Neural progenitor cell (in vitro differentiated cells): Measurements from ENCODE around the gene CST9L. TPM values are rescaled to one million over a fixed set of nuclear protein-coding genes. Genes with fewer than 3 reads are reported as not detected.

Experiments
- DNase-seq: peaks from one replicate; pipeline ENCODE4 v3.0.0-alpha.2; 2016; ENCODE audit warnings: low spot score
- H2AFZ ChIP-seq: fragments of 200-600 bp; sonication (generic); replicated peaks from 2 replicates; pipeline ENCODE4 v1.6.1; 2016; ENCODE audit warnings: antibody characterized with exemption
- H3F3A ChIP-seq: fragments of 200-600 bp; sonication (generic); 2 replicates; pipeline ENCODE4 v1.6.1; 2016; ENCODE audit warnings: antibody characterized with exemption, low read depth
- H3K27ac ChIP-seq: fragments of 200-600 bp; sonication (generic); 2 replicates; pipeline ENCODE4 v1.5.1; 2016; ENCODE audit warnings: mild to moderate bottlenecking
- H3K27me3 ChIP-seq: fragments of 200-600 bp; sonication (generic); 2 replicates; pipeline ENCODE4 v1.6.1; 2016; ENCODE audit warnings: mild to moderate bottlenecking, moderate library complexity
- H3K36me3 ChIP-seq: fragments of 200-600 bp; sonication (generic); 2 replicates; pipeline ENCODE4 v1.5.1; 2016
- H3K4me1 ChIP-seq: fragments of 200-600 bp; sonication (generic); 2 replicates; pipeline ENCODE4 v1.6.1; 2016; ENCODE audit warnings: mixed run types
- H3K4me2 ChIP-seq: fragments of 200-600 bp; sonication (generic); 2 replicates; pipeline ENCODE4 v1.6.1; 2016
- H3K4me3 ChIP-seq: fragments of 200-600 bp; sonication (generic); 2 replicates; pipeline ENCODE4 v1.5.1; 2016
- H3K79me2 ChIP-seq: fragments of 200-600 bp; sonication (generic); 2 replicates; pipeline ENCODE4 v1.6.1; 2016; ENCODE audit warnings: low read depth
- H3K9ac ChIP-seq: fragments of 200-600 bp; sonication (generic); 2 replicates; pipeline ENCODE4 v1.6.1; 2016
- H3K9me3 ChIP-seq: fragments of 200-600 bp; sonication (generic); 2 replicates; pipeline ENCODE4 v1.5.1; 2016; ENCODE audit warnings: low read depth
- H4K20me1 ChIP-seq: fragments of 200-600 bp; sonication (generic); 2 replicates; pipeline ENCODE4 v1.6.1; 2016; ENCODE audit warnings: low read depth
- H3K27ac Mint-ChIP-seq: 3 replicates; pipeline ENCODE4 v1.8.0; 2021; ENCODE audit warnings: mixed read lengths
- H3K27me3 Mint-ChIP-seq: 2 replicates; pipeline ENCODE4 v1.8.0; 2022; ENCODE audit warnings: low read depth, mild to moderate bottlenecking, inconsistent platforms, moderate library complexity, mixed read lengths; ENCODE audit not compliant: insufficient read depth
- H3K36me3 Mint-ChIP-seq: 3 replicates; pipeline ENCODE4 v1.8.0; 2021; ENCODE audit warnings: mixed read lengths
- H3K4me1 Mint-ChIP-seq: 3 replicates; pipeline ENCODE4 v1.8.0; 2021; ENCODE audit warnings: mixed read lengths
- H3K4me3 Mint-ChIP-seq: 3 replicates; pipeline ENCODE4 v1.8.0; 2021; ENCODE audit warnings: mild to moderate bottlenecking, moderate library complexity, mixed read lengths
- H3K9me3 Mint-ChIP-seq: 3 replicates; pipeline ENCODE4 v1.8.0; 2020; ENCODE audit warnings: mixed read lengths
- EZH2 ChIP-seq: fragments of 200-600 bp; sonication (generic); IDR thresholded peaks from 2 replicates; pipeline ENCODE4 v1.6.1; 2017; ENCODE audit warnings: antibody characterized with exemption, mild to moderate bottlenecking, moderate library complexity
- EZH2phosphoT487 ChIP-seq: fragments of 200-600 bp; sonication (generic); IDR thresholded peaks from 2 replicates; pipeline ENCODE4 v1.6.1; 2017; ENCODE audit warnings: antibody characterized with exemption
- total RNA-seq: library from RNA; depleted of rRNA; stranded (reverse); fragments of >200 nt; gene quantifications from 2 replicates; pipeline ENCODE4 v1.2.3, GENCODE V29; 2015; ENCODE audit warnings: low replicate concordance
- TF ChIP-seq, protein P1 (sequence below): fragments of 200-600 bp; sonication (generic); IDR thresholded peaks from 2 replicates; pipeline ENCODE4 v1.5.1; 2017; ENCODE audit warnings: antibody characterized with exemption, mild to moderate bottlenecking

The CST9L gene
- total RNA-seq, 1 donor from 2014 or later: not detected

DNA sequence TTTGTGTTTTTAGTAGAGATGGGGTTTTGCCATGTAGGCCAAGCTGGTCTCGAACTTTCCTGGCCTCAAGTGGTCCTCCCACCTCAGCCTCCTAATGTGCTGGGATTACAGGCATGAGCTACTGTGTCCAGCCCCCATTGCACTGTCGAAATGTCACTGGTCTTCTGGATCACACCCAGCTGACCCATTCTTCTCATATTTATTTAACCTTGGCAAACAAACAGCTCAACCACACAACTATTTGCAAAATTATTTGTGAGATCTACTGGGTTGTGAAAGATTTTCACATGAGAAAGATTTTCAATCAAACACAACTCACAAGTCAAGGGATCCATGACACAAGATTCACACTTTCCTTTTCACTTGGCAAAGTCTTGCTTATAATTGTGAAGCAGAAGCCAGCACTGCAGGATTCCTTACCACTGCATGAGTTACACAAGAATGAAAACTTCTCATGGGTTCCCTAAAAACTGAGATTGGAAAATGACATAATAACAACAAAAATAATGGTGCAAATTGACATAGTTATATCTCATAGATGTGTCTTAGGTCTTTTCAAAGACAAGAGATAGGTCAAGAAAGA, 2.0 kb upstream of the CST9L start:
- no peak overlapping the region for H2AFZ ChIP-seq
- no peak for TF ChIP-seq EZH2phosphoT487
- TF ChIP-seq, protein P1, sequence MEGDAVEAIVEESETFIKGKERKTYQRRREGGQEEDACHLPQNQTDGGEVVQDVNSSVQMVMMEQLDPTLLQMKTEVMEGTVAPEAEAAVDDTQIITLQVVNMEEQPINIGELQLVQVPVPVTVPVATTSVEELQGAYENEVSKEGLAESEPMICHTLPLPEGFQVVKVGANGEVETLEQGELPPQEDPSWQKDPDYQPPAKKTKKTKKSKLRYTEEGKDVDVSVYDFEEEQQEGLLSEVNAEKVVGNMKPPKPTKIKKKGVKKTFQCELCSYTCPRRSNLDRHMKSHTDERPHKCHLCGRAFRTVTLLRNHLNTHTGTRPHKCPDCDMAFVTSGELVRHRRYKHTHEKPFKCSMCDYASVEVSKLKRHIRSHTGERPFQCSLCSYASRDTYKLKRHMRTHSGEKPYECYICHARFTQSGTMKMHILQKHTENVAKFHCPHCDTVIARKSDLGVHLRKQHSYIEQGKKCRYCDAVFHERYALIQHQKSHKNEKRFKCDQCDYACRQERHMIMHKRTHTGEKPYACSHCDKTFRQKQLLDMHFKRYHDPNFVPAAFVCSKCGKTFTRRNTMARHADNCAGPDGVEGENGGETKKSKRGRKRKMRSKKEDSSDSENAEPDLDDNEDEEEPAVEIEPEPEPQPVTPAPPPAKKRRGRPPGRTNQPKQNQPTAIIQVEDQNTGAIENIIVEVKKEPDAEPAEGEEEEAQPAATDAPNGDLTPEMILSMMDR: no peak
- TF ChIP-seq EZH2: no peak
- Mint-ChIP-seq H3K36me3 (no peaks in the 10 kb centered on the region), H3K4me1 (peaks cover 2% of the 10 kb centered on the region), H3K27me3 (peaks cover 3% of the 10 kb centered on the region), H3K9me3 (peaks cover 5% of the 10 kb centered on the region), H3K27ac (no peak overlapping the region), H3K4me3 (no peak overlapping the region)
- no peak overlapping the region for H3K9ac ChIP-seq
- H3K4me2 ChIP-seq: no peak overlapping the region
- H3K9me3 ChIP-seq: peaks cover 5% of the 10 kb centered on the region
- DNase-seq: no peak
- H3K4me1 ChIP-seq: no peaks in the 10 kb centered on the region
- no peaks in the 10 kb centered on the region for H3K79me2 ChIP-seq
- H3K27ac ChIP-seq: no peak overlapping the region
- no peaks in the 10 kb centered on the region for H3K27me3 ChIP-seq
- no peaks in the 10 kb centered on the region for H4K20me1 ChIP-seq
- H3K4me3 ChIP-seq: no peak overlapping the region
- no peaks in the 10 kb centered on the region for H3K36me3 ChIP-seq
- H3F3A ChIP-seq: no peaks in the 10 kb centered on the region

DNA sequence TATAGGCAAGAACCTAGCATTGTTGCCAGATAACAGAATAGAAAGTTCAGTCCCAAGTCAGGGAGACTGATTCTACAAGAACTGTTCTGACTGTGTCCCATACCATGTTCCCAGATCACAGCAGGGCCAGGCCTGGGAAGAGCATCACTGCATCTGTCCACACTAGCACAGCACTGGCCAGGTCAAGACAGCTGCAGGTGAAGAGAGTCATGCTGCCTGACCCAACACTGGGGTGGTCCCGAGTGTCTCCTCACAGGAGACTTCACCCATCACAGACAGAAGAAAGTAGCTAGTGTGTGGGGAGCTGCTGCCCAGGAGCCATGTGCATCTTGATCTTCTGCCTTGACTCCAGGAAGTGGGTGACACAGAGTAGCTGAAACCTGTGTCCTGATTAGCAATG, 1.3 kb upstream of the CST9L start:
- no peaks in the 10 kb centered on the region for H3K4me1 ChIP-seq
- H3K4me3 ChIP-seq: no peak overlapping the region
- H3K4me2 ChIP-seq: no peak overlapping the region
- H4K20me1 ChIP-seq: no peaks in the 10 kb centered on the region
- H3K4me1 Mint-ChIP-seq: peaks cover 2% of the 10 kb centered on the region
- H3K79me2 ChIP-seq: no peaks in the 10 kb centered on the region
- peaks cover 3% of the 10 kb centered on the region for H3K27me3 Mint-ChIP-seq
- no peaks in the 10 kb centered on the region for H3K27me3 ChIP-seq
- H3K4me3 Mint-ChIP-seq: no peak overlapping the region
- H3F3A ChIP-seq: no peaks in the 10 kb centered on the region
- no peak overlapping the region for H2AFZ ChIP-seq
- H3K27ac Mint-ChIP-seq: no peak overlapping the region
- TF ChIP-seq EZH2phosphoT487 (no peak), EZH2 (no peak)
- TF ChIP-seq, protein P1: no peak
- peaks cover 5% of the 10 kb centered on the region for H3K9me3 Mint-ChIP-seq
- DNase-seq: no peak
- no peaks in the 10 kb centered on the region for H3K36me3 Mint-ChIP-seq
- no peak overlapping the region for H3K27ac ChIP-seq
- H3K9ac ChIP-seq: no peak overlapping the region
- peaks cover 5% of the 10 kb centered on the region for H3K9me3 ChIP-seq
- H3K36me3 ChIP-seq: no peaks in the 10 kb centered on the region

DNA sequence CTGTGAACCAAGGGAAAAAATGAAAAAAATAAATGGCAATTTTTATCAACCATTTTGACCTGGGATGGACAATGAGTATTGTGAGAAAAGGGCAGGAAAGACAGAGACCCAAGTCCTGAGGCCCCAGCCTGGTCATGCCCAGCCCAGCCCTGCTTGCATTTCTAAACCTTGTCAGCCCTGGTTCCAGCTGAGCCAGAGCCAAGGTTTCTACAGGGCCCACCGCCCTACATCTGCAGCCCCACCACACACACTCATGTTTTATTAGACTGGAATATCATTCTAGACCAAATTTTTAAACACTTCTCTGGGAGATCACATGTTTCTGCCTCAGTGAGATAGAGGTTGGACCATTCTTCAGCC, 667 bp upstream of the CST9L start:
- TF ChIP-seq EZH2phosphoT487: no peak
- no peak for TF ChIP-seq EZH2
- TF ChIP-seq, protein P1: no peak
- peaks cover 5% of the 10 kb centered on the region for H3K9me3 Mint-ChIP-seq
- Histone ChIP-seq H3K4me1 (no peaks in the 10 kb centered on the region), H3K36me3 (no peaks in the 10 kb centered on the region), H3K9me3 (peaks cover 5% of the 10 kb centered on the region), H3K27me3 (no peaks in the 10 kb centered on the region), H3K9ac (no peak overlapping the region), H4K20me1 (no peaks in the 10 kb centered on the region), H3K4me3 (no peak overlapping the region), H2AFZ (no peak overlapping the region), H3K4me2 (no peak overlapping the region), H3F3A (no peaks in the 10 kb centered on the region), H3K79me2 (no peaks in the 10 kb centered on the region), H3K27ac (no peak overlapping the region)
- DNase-seq: no peak
- H3K4me1 Mint-ChIP-seq: peaks cover 2% of the 10 kb centered on the region
- no peaks in the 10 kb centered on the region for H3K36me3 Mint-ChIP-seq
- H3K27ac Mint-ChIP-seq: no peak overlapping the region
- H3K4me3 Mint-ChIP-seq: no peak overlapping the region
- peaks cover 3% of the 10 kb centered on the region for H3K27me3 Mint-ChIP-seq
